ENCODE data around the gene TLR5. TPM values are rescaled to one million over a fixed set of nuclear protein-coding genes. Genes with fewer than 3 reads are reported as not detected.
A peak's percentile ranks its signal among the peaks of the same experiment; 100 is the strongest.

The TLR5 gene
- total RNA-seq, 1 experiment from 2014 or later, result 1.8 TPM

DNA sequence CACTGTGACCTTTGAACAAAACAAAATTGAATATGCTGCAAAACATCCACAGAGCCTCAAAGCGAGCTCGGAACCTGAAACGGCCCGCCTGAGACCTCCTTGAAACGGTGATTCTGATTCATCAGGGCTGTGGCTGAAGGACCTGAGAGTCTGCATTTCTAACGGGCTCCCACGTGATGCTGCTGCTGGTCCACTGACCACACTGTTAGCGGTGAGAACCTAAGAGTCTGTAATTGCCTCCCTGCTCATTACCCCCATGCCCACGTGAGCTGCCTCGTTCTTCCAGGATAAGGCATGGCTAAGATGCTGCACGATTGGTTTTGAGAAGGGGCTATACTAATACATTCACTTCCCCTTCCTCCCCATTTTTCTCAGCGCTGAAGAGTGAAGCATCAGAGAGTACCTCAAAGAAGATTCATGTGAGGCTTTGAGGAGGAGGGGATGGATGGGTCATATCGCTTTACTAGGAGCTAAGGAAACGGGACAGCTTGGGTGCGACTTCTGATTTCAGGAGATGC is 9.7 kb downstream of the TLR5 start:
- H3K27ac Mint-ChIP-seq (ENCODE audit: unreplicated experiment), result no peak overlapping the region
- no peaks in the 10 kb centered on the region for H3K9me3 Mint-ChIP-seq (ENCODE audit: unreplicated experiment)
- Histone ChIP-seq H3K36me3 (ENCODE audit: control insufficient read depth, insufficient read depth, low read length) (no peaks in the 10 kb centered on the region; the same call in 1 of the 2 replicates), H3K27me3 (replicated peaks; ENCODE audit: control insufficient read depth, insufficient read depth, low read length) (no peaks in the 10 kb centered on the region), H3K4me3 (ENCODE audit: low read depth, low read length) (peak overlapping the region; percentile 33; the same call in 1 of the 2 replicates), H3K9me3 (no peaks in the 10 kb centered on the region), H3K4me1 (peaks cover 25% of the 10 kb centered on the region; the same call in 1 of the 2 replicates)
- peaks cover 7% of the 10 kb centered on the region for H3K36me3 Mint-ChIP-seq (ENCODE audit: insufficient read depth, unreplicated experiment)
- DNase-seq, result no peak
- POLR2A ChIA-PET, result interaction anchor here (0.5 to 1.1 kb wide), 3 partner anchors 15 to 420 kb away, joined by 3 read pairs; no protein-coding TSS in a partner anchor
- CTCF ChIA-PET, result interaction anchor here (0.6 to 1.8 kb wide), 33 partner anchors 9 to 616 kb away, joined by 3 to 31 read pairs (median 4); partner anchors contain the start of genes SUSD4 and TLR5
- BruUV-seq (replicated peaks), result no TSS peak
- H3K4me3 Mint-ChIP-seq (ENCODE audit: unreplicated experiment), result peak overlapping the region; percentile 77
- intact Hi-C loops (cut with micrococcal nuclease; ENCODE audit: unreplicated experiment), result loop anchor here (1.0 to 5.0 kb wide), 3 partner anchors 112 to 551 kb away; partner anchors contain the start of gene SUSD4
- H3K27me3 Mint-ChIP-seq (ENCODE audit: insufficient read depth, unreplicated experiment), result no peaks in the 10 kb centered on the region
- peaks cover 13% of the 10 kb centered on the region for H3K4me1 Mint-ChIP-seq (ENCODE audit: low read depth, unreplicated experiment)
- TF ChIP-seq, protein P1, sequence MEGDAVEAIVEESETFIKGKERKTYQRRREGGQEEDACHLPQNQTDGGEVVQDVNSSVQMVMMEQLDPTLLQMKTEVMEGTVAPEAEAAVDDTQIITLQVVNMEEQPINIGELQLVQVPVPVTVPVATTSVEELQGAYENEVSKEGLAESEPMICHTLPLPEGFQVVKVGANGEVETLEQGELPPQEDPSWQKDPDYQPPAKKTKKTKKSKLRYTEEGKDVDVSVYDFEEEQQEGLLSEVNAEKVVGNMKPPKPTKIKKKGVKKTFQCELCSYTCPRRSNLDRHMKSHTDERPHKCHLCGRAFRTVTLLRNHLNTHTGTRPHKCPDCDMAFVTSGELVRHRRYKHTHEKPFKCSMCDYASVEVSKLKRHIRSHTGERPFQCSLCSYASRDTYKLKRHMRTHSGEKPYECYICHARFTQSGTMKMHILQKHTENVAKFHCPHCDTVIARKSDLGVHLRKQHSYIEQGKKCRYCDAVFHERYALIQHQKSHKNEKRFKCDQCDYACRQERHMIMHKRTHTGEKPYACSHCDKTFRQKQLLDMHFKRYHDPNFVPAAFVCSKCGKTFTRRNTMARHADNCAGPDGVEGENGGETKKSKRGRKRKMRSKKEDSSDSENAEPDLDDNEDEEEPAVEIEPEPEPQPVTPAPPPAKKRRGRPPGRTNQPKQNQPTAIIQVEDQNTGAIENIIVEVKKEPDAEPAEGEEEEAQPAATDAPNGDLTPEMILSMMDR (IDR thresholded peaks at IDR 0.05; ENCODE audit: insufficient read depth in 1 of 2, low read depth in 1 of 2, low read length in 1 of 2, severe bottlenecking in 1 of 2, unreplicated experiment in 1 of 2), result no peak

DNA sequence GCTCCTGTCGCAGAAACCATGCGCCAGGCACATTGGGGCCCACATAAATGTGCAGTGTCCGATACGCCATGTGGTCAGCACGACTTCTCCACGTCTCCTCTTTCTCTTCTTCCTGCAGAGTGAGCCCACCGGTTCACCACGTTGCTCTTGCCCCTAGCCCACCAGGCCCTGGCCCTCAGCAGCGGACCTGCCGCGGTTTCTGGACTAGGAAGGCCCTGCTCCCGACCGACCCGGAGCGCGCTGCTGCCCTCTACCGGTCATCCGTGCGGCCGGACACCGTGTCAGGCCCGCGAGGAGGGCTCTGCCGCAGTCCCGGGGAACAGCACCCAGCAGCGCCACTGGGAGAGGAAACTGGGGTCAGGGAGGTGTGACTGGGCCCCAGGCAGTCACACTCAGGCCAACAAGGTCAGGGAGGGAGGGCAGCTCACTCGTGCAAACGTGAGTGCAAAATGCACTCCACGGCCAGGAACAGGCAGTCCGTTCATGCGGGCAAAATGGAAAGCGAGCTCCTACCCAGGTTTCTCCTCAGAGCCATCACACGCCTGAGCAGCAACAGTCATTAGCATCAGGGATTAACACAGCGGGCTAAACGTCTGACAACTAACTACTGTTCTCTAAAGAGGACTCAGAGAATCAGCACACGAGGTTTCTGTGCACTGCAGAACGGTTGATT is 13.7 kb downstream of the TLR5 start:
- BruUV-seq (replicated peaks), result no TSS peak
- DNase-seq, result peak in 1 of 2 experiments; percentile 48
- H3K27me3 ChIP-seq (replicated peaks; ENCODE audit: control insufficient read depth, insufficient read depth, low read length), result no peaks in the 10 kb centered on the region
- intact Hi-C loops (cut with micrococcal nuclease; ENCODE audit: unreplicated experiment), result no loop called here
- no peak overlapping the region for H3K27ac Mint-ChIP-seq (ENCODE audit: unreplicated experiment)
- CTCF ChIA-PET, result no interaction called here
- H3K27me3 Mint-ChIP-seq (ENCODE audit: insufficient read depth, unreplicated experiment), result no peaks in the 10 kb centered on the region
- H3K4me1 Mint-ChIP-seq (ENCODE audit: low read depth, unreplicated experiment), result no peaks in the 10 kb centered on the region
- H3K4me3 Mint-ChIP-seq (ENCODE audit: unreplicated experiment), result no peak overlapping the region
- POLR2A ChIA-PET, result no interaction called here
- no peaks in the 10 kb centered on the region for H3K9me3 Mint-ChIP-seq (ENCODE audit: unreplicated experiment)
- peaks cover 6% of the 10 kb centered on the region; the same call in 1 of the 2 replicates for H3K4me1 ChIP-seq
- H3K36me3 Mint-ChIP-seq (ENCODE audit: insufficient read depth, unreplicated experiment), result peaks cover 7% of the 10 kb centered on the region
- no peak overlapping the region for H3K4me3 ChIP-seq (ENCODE audit: low read depth, low read length)
- H3K9me3 ChIP-seq, result no peaks in the 10 kb centered on the region
- TF ChIP-seq, protein P1 (IDR thresholded peaks at IDR 0.05; ENCODE audit: insufficient read depth in 1 of 2, low read depth in 1 of 2, low read length in 1 of 2, severe bottlenecking in 1 of 2, unreplicated experiment in 1 of 2), result peak; percentile 23 to 24
- H3K36me3 ChIP-seq (ENCODE audit: control insufficient read depth, insufficient read depth, low read length), result no peaks in the 10 kb centered on the region

DNA sequence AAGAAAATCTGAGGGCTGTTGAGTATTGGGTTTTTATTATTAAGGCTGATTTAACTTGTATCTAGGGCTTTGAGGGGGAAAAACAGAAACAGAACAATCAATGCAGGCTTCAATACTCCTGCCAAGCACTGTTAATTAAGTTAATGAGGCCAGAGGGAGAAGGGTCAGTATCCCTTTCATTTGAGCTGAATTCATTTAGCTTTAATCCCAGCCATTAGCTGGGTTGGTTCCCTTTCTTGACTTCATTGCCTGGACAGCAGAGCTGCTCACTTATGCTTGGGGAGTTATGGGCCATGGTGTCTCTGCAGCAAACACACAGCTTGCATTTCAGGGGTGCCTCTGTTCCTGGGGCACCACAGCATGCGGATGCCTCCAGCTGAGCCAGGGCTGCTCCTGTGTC is 16.3 kb downstream of the TLR5 start:
- intact Hi-C loops (cut with micrococcal nuclease; ENCODE audit: unreplicated experiment), result no loop called here
- H3K4me3 ChIP-seq (ENCODE audit: low read depth, low read length), result no peak overlapping the region
- peaks cover 6% of the 10 kb centered on the region; the same call in 1 of the 2 replicates for H3K4me1 ChIP-seq
- BruUV-seq (replicated peaks), result no TSS peak
- Mint-ChIP-seq H3K27me3 (ENCODE audit: insufficient read depth, unreplicated experiment) (no peaks in the 10 kb centered on the region), H3K4me1 (ENCODE audit: low read depth, unreplicated experiment) (peaks cover 7% of the 10 kb centered on the region), H3K9me3 (ENCODE audit: unreplicated experiment) (no peaks in the 10 kb centered on the region), H3K27ac (ENCODE audit: unreplicated experiment) (no peak overlapping the region), H3K36me3 (ENCODE audit: insufficient read depth, unreplicated experiment) (no peaks in the 10 kb centered on the region), H3K4me3 (ENCODE audit: unreplicated experiment) (no peak overlapping the region)
- H3K36me3 ChIP-seq (ENCODE audit: control insufficient read depth, insufficient read depth, low read length), result no peaks in the 10 kb centered on the region
- TF ChIP-seq, protein P1 (IDR thresholded peaks at IDR 0.05; ENCODE audit: insufficient read depth in 1 of 2, low read depth in 1 of 2, low read length in 1 of 2, severe bottlenecking in 1 of 2, unreplicated experiment in 1 of 2), result no peak
- H3K9me3 ChIP-seq, result no peaks in the 10 kb centered on the region
- DNase-seq, result no peak
- H3K27me3 ChIP-seq (replicated peaks; ENCODE audit: control insufficient read depth, insufficient read depth, low read length), result no peaks in the 10 kb centered on the region
- ChIA-PET POLR2A (no interaction called here), CTCF (no interaction called here)
